NCI-H2081 treated with DMSO at 0.1 percent for 48 hours (cell line): ENCODE data around the gene PRDX4.
"Not testable (repeated sequence)": the region's sequence is repeated elsewhere in the genome, so short reads cannot be mapped to it uniquely, and the experiment has no call there.

Experiments
- DNase-seq: peaks from one replicate; lab custom pipeline; 2025; lab: John Stamatoyannopoulos, UW

PRDX4 gene

GRCh38 chrX:23673108-23673507, 5.8 kb downstream of the PRDX4 start:
- DNase-seq = no peak

- DNase-seq = not testable (repeated sequence)
These were observed 9.2 kb downstream of the PRDX4 start for GRCh38 chrX:23676486-23676885.

- DNase-seq = no peak
These were observed 24.9 kb downstream of the PRDX4 start for GRCh38 chrX:23692166-23692565.

- no peak for DNase-seq
These were observed 27.3 kb downstream of the PRDX4 start for GRCh38 chrX:23694606-23695005.

- DNase-seq = no peak
These were observed 32.4 kb downstream of the PRDX4 start for GRCh38 chrX:23699636-23700194.

- DNase-seq = no peak
These were observed 37.4 kb downstream of the PRDX4 start for GRCh38 chrX:23704673-23705206.

- no peak for DNase-seq
These were observed 37.9 kb downstream of the PRDX4 start for GRCh38 chrX:23705235-23705634.

GRCh38 chrX:23720117-23720677, 52.9 kb downstream of the PRDX4 start:
- no peak for DNase-seq

GRCh38 chrX:23726191-23726590, 58.9 kb downstream of the PRDX4 start:
- no peak for DNase-seq

GRCh38 chrX:23727206-23727605, 59.9 kb downstream of the PRDX4 start:
- DNase-seq = no peak

- DNase-seq = no peak
These were observed 61.9 kb downstream of the PRDX4 start for GRCh38 chrX:23729214-23729613.

- DNase-seq = no peak
These were observed 64.7 kb downstream of the PRDX4 start for GRCh38 chrX:23731951-23732350.

- DNase-seq = no peak
These were observed 65.4 kb downstream of the PRDX4 start for GRCh38 chrX:23732704-23733103.
